Suprapubic skin (tissue), 4 donors: Measurements from ENCODE around the gene ART1.
"Not testable (repeated sequence)": the region's sequence is repeated elsewhere in the genome, so short reads cannot be mapped to it uniquely, and the experiment has no call there.

ENCODE experiments used
- EP300 ChIP-seq: sonication (generic); formaldehyde crosslinking; IDR thresholded peaks from one replicate; pipeline ENCODE4 v1.6.1; 2017; ENCODE audit warnings: antibody characterized with exemption
- POLR2A ChIP-seq, 2 donors: fragments of 450-650 bp; IDR thresholded peaks; one replicate each; pipeline ENCODE4 v1.6.1; 2017; ENCODE audit warnings: antibody characterized with exemption in 2 of 2, mild to moderate bottlenecking in 2 of 2, moderate library complexity in 2 of 2
- POLR2AphosphoS5 ChIP-seq, 3 donors: sonication (generic); formaldehyde crosslinking; IDR thresholded peaks; one replicate each; pipeline ENCODE4 v1.6.1; 2017; ENCODE audit warnings: antibody characterized with exemption in 3 of 3
- TF ChIP-seq, protein P1 (sequence below), 2 donors: fragments of 200-600 bp in 1 of 2; fragments of 450-650 bp in 1 of 2; sonication (generic) in 1 of 2; IDR thresholded peaks; one replicate each; pipeline ENCODE4 v1.5.1; 2016 to 2019; ENCODE audit warnings: antibody characterized with exemption in 2 of 2, mild to moderate bottlenecking in 1 of 2, moderate library complexity in 1 of 2

DNA sequence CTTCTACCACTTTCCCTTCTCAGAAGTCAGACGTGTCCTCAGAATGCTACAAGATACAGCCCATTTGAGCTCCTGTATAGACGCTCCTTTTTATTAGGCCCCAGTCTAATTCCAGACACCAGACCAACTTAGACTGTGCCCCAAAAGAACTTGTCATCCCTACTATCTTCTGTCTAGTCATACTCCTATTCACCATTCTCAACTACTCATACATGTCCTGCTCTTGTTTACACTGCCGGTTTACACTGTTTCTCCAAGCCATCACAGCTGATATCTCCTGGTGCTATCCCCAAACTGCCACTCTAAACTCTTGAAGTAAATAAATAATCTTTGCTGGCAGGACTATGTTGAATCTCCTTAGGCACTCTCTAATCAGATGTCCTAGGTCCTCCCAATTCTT, 7.6 kb downstream of the ART1 start:
- TF ChIP-seq EP300; POLR2A (IDR thresholded peaks at IDR 0.05); POLR2AphosphoS5 (IDR thresholded peaks at IDR 0.05): not testable (repeated sequence)
- TF ChIP-seq, protein P1, sequence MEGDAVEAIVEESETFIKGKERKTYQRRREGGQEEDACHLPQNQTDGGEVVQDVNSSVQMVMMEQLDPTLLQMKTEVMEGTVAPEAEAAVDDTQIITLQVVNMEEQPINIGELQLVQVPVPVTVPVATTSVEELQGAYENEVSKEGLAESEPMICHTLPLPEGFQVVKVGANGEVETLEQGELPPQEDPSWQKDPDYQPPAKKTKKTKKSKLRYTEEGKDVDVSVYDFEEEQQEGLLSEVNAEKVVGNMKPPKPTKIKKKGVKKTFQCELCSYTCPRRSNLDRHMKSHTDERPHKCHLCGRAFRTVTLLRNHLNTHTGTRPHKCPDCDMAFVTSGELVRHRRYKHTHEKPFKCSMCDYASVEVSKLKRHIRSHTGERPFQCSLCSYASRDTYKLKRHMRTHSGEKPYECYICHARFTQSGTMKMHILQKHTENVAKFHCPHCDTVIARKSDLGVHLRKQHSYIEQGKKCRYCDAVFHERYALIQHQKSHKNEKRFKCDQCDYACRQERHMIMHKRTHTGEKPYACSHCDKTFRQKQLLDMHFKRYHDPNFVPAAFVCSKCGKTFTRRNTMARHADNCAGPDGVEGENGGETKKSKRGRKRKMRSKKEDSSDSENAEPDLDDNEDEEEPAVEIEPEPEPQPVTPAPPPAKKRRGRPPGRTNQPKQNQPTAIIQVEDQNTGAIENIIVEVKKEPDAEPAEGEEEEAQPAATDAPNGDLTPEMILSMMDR (IDR thresholded peaks at IDR 0.05) = not testable (repeated sequence)
